Activated T-cell treated with anti-CD3 and anti-CD28 coated beads, Interleukin-2, amount 50 U/mL, for 72 hours (primary cell): ENCODE data around the gene RSKR. TPM values are rescaled to one million over a fixed set of nuclear protein-coding genes. Genes with fewer than 3 reads are reported as not detected.
"Not testable (repeated sequence)": the region's sequence is repeated elsewhere in the genome, so short reads cannot be mapped to it uniquely, and the experiment has no call there.

Experiments used
- ATAC-seq, 2 donors: fragments of 150-1000 bp; cut with Tn5 transposase; replicated peaks in 1 of 2; 2 replicates each; pipeline ENCODE4 v1.10.0; 2021; ENCODE audit warnings: moderate library complexity in 2 of 2, mild to moderate bottlenecking in 1 of 2
- DNase-seq, 2 donors: peaks; one replicate each; pipeline ENCODE4 v3.0.0; 2021 to 2022; ENCODE audit warnings: mixed read lengths in 1 of 2
- H3K27ac Mint-ChIP-seq: one replicate; pipeline ENCODE4 v1.8.0; 2022; ENCODE audit warnings: mild to moderate bottlenecking, moderate library complexity, mixed read lengths
- H3K27me3 Mint-ChIP-seq: one replicate; pipeline ENCODE4 v1.8.0; 2022; ENCODE audit warnings: low read depth, mixed read lengths
- H3K36me3 Mint-ChIP-seq, 2 donors: one replicate each; pipeline ENCODE4 v1.8.0; 2022; ENCODE audit warnings: mixed read lengths in 2 of 2, mild to moderate bottlenecking in 1 of 2; ENCODE audit not compliant: insufficient read depth in 2 of 2
- H3K4me1 Mint-ChIP-seq: one replicate; pipeline ENCODE4 v1.8.0; 2022; ENCODE audit warnings: low read depth, mixed read lengths
- H3K4me3 Mint-ChIP-seq, 2 donors: one replicate each; pipeline ENCODE4 v1.8.0; 2022; ENCODE audit warnings: mild to moderate bottlenecking in 2 of 2, mixed read lengths in 2 of 2, moderate library complexity in 2 of 2
- H3K9me3 Mint-ChIP-seq, 2 donors: one replicate each; pipeline ENCODE4 v1.8.0; 2022; ENCODE audit warnings: mixed read lengths in 2 of 2
- total RNA-seq, 2 donors: library from RNA; stranded (reverse); gene quantifications; one replicate each; pipeline ENCODE4 v1.2.3, GENCODE V29; 2022

Gene RSKR, protein sequence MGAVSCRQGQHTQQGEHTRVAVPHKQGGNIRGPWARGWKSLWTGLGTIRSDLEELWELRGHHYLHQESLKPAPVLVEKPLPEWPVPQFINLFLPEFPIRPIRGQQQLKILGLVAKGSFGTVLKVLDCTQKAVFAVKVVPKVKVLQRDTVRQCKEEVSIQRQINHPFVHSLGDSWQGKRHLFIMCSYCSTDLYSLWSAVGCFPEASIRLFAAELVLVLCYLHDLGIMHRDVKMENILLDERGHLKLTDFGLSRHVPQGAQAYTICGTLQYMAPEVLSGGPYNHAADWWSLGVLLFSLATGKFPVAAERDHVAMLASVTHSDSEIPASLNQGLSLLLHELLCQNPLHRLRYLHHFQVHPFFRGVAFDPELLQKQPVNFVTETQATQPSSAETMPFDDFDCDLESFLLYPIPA
- total RNA-seq, result 10 to 100 TPM; 25.1 to 33.4 TPM

DNA sequence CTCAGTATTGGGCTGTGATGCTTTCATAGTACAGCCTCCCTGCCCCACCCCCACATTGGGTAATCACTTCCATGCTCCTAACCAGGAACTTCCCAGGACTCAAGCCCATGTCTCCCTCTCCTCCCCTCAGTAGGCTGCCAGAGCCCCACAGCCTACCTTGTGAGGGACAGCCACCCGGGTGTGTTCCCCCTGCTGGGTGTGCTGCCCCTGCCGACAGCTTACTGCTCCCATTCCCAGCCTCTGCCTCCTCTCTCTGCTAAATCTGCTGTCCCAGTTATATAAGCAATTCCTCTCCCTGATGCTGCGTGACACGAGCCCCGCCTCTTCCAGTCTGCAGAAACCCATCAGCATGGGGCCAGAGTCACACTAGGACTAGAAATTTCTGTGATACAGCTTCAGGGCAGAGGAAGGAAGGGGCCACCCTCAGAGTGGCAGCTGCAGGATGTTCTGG, at the start of gene RSKR:
TSS of gene RSKR (minus strand) at position 255 of the 451 bp plus-strand sequence. CDS start at position 231, 24 bp downstream.
- no peak within 1 kb of the TSS for H3K4me3 Mint-ChIP-seq
- H3K36me3 Mint-ChIP-seq, result peaks cover 6 to 26% of the 10 kb centered on the region in 2 donors
- H3K4me1 Mint-ChIP-seq, result peaks cover 4% of the 10 kb centered on the region
- DNase-seq (no peak), ATAC-seq (no peak)
- H3K27me3 Mint-ChIP-seq, result no peaks in the 10 kb centered on the region
- H3K27ac Mint-ChIP-seq, result no peak within 1 kb of the TSS
- no peaks in the 10 kb centered on the region for H3K9me3 Mint-ChIP-seq

DNA sequence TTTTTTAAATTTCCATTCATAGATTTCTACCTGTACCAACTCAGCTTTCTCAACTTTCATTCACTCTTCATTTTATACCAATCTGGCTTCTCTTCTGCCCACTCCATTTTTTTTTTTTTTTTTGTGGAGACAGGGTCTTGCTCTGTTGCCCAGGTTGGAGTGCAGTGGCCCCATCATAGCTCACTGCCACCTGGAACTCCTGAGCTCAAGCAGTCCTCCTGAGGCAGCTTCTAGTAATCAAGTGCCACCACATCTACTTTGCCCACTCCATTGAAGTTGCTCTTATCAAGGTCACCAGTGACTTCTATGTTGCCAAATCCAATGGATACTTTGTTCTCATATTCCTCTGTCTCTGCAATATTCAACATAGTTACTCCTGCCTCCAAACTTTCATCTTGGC, 49.7 kb upstream of the RSKR start:
- no peak for DNase-seq
- ATAC-seq, result no peak
- Mint-ChIP-seq H3K27ac (peak overlapping the region; percentile 99), H3K36me3 (peaks cover 8 to 19% of the 10 kb centered on the region in 2 donors), H3K4me3 (peak overlapping the region; percentile 92 to 95), H3K27me3 (no peaks in the 10 kb centered on the region), H3K4me1 (peaks cover 64% of the 10 kb centered on the region), H3K9me3 (no peaks in the 10 kb centered on the region)

DNA sequence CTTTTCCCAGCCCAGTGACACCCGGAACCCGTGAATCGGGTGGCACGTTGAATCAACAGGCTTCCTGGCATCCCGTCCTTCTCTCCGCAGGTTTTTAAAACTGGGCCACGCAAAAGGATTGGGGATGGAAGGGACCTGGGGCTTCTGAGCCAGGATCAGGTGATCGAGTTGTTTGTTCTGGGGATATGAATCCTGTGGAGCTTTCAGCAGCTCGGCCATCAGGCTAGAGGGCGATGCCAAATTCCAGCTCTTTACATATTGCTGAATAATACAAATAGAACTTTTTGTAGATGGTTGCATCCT, 48.5 kb upstream of the RSKR start:
- no peak for ATAC-seq
- Mint-ChIP-seq H3K4me3 (peak overlapping the region; percentile 92 to 95), H3K4me1 (peaks cover 52% of the 10 kb centered on the region), H3K27ac (peak overlapping the region; percentile 99), H3K9me3 (no peaks in the 10 kb centered on the region), H3K27me3 (no peaks in the 10 kb centered on the region), H3K36me3 (peaks cover 8 to 19% of the 10 kb centered on the region in 2 donors)
- DNase-seq, result no peak

DNA sequence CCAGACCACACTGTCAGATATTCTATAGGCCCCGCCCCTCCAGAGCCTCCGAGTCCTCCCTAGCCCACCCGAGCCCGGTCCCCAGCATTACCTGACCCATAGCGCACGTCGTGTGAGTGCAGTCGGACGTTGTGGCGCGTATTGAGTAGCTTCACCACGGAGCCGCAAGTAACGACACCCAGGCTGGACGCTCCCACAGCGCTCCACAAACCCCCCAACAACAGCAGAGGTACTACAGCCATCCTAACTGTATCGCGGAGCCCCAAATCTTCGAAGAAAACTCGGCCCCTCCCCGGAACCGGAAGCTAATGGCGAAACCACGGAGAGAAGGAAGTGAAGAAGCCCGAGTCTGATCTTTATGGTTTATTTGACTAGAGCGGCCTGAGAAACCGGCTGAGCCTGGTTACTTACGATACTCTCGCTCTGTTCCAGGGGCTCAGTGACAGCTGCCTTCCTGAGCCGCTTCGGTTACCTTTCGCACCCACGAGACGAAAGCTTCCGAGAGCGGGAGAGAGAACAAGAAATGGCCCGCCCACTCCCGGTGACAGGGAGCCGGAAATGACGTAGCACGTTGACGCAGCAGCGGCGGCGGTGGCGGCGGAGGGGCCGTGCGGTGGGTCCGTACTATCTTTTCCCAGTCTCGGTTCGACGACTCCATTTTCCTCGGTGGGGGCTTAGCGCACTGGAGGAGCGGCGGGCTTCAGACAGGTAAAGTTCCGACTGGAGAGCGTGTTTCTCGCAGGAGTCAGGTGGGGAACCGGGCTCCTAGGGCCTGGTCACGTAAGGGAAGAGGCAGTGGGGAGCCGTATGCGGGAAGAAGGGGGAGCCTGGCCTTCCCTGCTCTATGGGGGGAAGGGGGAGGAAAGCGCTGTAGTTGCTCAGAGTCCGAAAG, 47.9 kb upstream of the RSKR start, which contains the start of the genes SDF2 and SUPT6H:
TSS of gene SDF2 (minus strand) at position 272 of the 892 bp plus-strand sequence. CDS start at position 242, 30 bp downstream.
TSS of gene SUPT6H (plus strand) at position 571 of the 892 bp plus-strand sequence. CDS start 11,197 bp downstream, outside the sequence.
- peak within 1 kb of the TSS; percentile 99 for H3K27ac Mint-ChIP-seq
- ATAC-seq, result peak; percentile 90 to 91
- H3K9me3 Mint-ChIP-seq, result no peaks in the 10 kb centered on the region
- H3K36me3 Mint-ChIP-seq, result peaks cover 8 to 19% of the 10 kb centered on the region in 2 donors
- peaks cover 51% of the 10 kb centered on the region for H3K4me1 Mint-ChIP-seq
- H3K27me3 Mint-ChIP-seq, result no peaks in the 10 kb centered on the region
- peak; percentile 96 to 97 for DNase-seq
- H3K4me3 Mint-ChIP-seq, result peak within 1 kb of the TSS; percentile 92 to 95

DNA sequence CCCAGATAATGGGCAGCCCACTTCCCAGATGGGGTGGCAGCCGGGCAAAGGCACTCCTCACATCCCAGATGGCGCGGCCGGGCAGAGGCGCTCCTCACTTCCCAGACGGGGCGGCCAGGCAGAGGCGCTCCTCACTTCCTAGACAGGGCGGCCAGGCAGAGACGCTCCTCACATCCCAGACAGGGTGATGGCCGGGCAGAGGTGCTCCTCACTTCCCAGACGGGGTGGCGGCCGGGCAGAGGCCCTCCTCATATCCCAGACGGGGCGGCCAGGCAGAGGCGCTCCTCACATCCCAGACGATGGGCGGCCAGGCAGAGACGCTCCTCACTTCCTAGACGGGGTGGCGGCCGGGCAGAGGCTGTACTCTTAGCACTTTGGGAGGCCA, 45.5 kb upstream of the RSKR start:
- not testable (repeated sequence) for H3K9me3 Mint-ChIP-seq, H3K4me3 Mint-ChIP-seq, H3K27me3 Mint-ChIP-seq, DNase-seq, H3K27ac Mint-ChIP-seq, ATAC-seq
- peaks cover 34% of the 10 kb centered on the region for H3K4me1 Mint-ChIP-seq
- peaks cover 4 to 14% of the 10 kb centered on the region in 2 donors for H3K36me3 Mint-ChIP-seq

DNA sequence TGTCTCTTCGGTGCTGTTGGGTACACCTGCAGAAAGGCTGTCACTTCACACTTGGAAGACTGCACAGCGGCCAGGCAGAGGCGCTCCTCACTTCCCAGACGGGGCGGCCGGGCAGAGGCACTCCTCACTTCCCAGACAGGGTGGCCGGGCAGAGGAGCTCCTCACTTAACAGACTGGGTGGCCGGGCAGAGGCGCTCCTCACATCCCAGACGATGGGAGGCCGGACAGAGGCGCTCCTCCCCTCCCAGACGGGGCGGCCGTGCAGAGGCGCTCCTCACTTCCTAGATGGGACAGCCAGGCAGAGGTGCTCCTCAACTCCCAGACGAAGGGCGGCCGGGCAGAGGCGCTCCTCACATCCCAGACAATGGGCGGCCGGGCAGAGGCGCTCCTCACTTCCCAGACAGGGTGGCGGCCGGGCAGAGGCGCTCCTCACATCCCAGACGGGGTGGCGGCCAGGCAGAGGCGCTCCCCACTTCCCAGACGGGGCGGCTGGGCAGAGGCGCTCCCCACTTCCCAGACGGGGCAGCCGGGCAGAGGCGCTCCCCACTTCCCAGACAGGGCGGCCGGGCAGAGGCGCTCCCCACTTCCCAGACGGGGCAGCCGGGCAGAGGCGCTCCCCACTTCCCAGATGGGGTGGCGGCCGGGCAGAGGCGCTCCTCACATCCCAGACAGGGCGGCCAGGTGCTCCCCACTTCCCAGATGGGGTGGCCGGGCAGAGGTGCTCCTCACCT, 44.9 kb upstream of the RSKR start:
- not testable (repeated sequence) for H3K4me3 Mint-ChIP-seq, DNase-seq, H3K27ac Mint-ChIP-seq, H3K27me3 Mint-ChIP-seq, ATAC-seq, H3K9me3 Mint-ChIP-seq
- peaks cover 29% of the 10 kb centered on the region for H3K4me1 Mint-ChIP-seq
- H3K36me3 Mint-ChIP-seq, result peaks cover 4 to 14% of the 10 kb centered on the region in 2 donors

DNA sequence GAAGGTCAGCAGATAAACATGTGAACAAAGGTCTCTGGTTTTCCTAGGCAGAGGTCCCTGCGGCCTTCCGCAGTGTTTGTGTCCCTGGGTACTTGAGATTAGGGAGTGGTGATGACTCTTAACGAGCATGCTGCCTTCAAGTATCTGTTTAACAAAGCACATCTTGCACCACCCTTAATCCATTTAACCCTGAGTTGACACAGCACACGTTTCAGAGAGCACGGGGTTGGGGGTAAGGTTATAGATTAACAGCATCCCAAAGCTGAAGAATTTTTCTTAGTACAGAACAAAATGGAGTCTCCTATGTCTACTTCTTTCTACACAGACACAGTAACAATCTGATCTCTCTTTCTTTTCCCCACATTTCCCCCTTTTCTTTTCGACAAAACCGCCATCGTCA, 44.4 kb upstream of the RSKR start:
- peaks cover 4 to 11% of the 10 kb centered on the region in 2 donors for H3K36me3 Mint-ChIP-seq
- not testable (repeated sequence) for H3K4me3 Mint-ChIP-seq, ATAC-seq, DNase-seq, H3K9me3 Mint-ChIP-seq, H3K27ac Mint-ChIP-seq, H3K27me3 Mint-ChIP-seq
- peaks cover 23% of the 10 kb centered on the region for H3K4me1 Mint-ChIP-seq

DNA sequence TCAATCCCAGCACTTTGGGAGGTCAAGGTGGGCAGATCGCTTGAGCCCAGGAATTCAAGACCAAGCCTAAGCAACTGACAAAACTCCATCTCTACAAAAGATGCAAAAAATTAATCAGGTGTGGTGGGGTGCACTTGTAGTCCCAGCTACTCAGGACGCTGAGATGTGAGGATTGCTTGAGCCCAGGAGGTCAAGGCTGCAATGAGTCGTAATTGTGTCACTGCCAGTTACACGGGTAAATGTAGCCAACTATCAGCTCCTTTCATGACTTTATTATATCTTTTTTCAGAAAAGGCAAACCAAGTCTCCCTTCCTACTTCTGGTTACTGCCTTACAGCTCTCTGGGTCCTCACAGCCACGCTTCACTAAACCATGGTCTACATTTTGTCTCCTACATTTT, 43.8 kb upstream of the RSKR start:
- Mint-ChIP-seq H3K27ac (no peak overlapping the region), H3K9me3 (no peaks in the 10 kb centered on the region), H3K4me1 (peaks cover 17% of the 10 kb centered on the region), H3K36me3 (peaks cover 4 to 11% of the 10 kb centered on the region in 2 donors), H3K4me3 (no peak overlapping the region), H3K27me3 (no peaks in the 10 kb centered on the region)
- ATAC-seq (no peak), DNase-seq (no peak)

DNA sequence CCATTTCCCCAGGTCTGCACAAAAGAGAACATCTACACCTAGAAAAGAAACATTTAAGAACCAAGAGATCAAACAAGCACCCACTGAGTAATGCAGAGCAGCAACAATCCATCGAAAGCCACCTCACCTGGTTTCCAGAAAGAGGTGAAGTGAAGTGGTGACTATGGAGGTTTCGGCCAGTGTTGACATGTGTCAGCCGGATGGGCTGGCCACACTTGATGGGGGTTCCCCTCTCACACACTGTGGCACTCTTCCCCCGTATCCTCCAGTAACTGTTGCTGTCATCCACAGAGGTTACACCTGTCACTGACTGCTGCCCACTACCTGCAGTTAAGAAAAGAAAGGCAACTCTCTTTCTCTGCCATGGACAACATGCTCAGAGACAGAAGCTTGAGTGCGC, 41.2 kb upstream of the RSKR start:
- no peak overlapping the region for H3K27ac Mint-ChIP-seq
- H3K4me3 Mint-ChIP-seq, result no peak overlapping the region
- peaks cover 4% of the 10 kb centered on the region for H3K4me1 Mint-ChIP-seq
- no peaks in the 10 kb centered on the region for H3K27me3 Mint-ChIP-seq
- DNase-seq (no peak), ATAC-seq (peak in 1 of 2 donors; percentile 61)
- no peaks in the 10 kb centered on the region for H3K9me3 Mint-ChIP-seq
- H3K36me3 Mint-ChIP-seq, result peaks cover 0 to 8% of the 10 kb centered on the region in 2 donors

DNA sequence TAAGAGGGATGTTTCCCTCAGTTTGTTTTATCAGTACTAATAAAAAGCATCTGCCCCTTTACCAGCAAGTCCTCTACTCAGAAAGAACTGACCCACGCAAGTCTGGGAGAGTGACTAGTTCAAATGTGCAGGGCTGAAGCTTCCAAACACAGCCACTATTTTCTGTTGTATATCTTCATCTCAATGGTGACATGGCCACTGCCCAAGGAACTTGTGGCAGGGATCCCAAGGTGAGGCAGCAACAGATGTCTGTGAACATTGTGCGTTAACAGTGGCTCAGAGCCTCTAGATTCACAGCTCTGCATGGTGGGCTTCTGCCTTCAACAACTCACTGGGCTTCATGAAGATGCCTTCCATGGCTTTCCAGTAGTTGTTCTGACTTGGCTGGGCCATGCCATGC, 34.7 kb upstream of the RSKR start:
- Mint-ChIP-seq H3K4me3 (no peak overlapping the region), H3K27ac (no peak overlapping the region), H3K27me3 (no peaks in the 10 kb centered on the region), H3K4me1 (peaks cover 31% of the 10 kb centered on the region), H3K9me3 (no peaks in the 10 kb centered on the region), H3K36me3 (peaks cover 4 to 7% of the 10 kb centered on the region in 2 donors)
- DNase-seq (no peak), ATAC-seq (no peak)

DNA sequence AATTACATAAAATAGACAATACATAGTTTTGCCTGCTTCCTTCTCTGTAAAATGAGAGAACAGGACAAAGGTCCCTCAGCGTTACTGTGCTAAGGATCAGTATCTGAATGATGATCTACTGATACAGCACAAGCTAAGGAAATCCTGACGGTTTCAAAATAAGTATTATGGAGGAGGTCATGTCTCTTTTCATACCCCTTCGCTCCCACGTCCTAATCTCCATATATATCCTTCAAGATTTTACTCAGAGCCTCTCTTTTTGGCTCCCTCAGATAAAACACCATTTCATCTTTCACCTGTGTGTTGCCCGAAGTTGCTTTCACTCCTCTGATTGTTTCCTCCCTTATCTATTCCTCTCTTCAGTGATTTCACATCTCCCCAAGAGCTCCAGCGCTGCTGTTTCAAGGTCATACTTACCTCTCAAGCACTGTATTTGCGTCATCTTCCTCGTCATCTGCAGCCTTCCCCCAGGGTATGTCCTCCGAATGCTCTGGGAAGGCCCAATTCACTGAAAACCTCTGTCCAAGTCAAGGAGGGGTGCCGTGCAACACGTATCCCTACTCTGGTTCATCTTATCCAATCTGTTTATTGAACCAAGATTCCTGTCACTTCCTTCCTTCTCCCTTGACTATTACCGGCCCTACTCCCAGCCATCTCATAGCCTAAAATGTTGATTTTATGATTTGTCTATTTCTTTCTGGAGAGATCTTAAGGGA, 32.2 kb upstream of the RSKR start:
- H3K36me3 Mint-ChIP-seq, result peaks cover 4 to 16% of the 10 kb centered on the region in 2 donors
- H3K27me3 Mint-ChIP-seq, result no peaks in the 10 kb centered on the region
- peak overlapping the region; percentile 86 to 91 for H3K4me3 Mint-ChIP-seq
- no peaks in the 10 kb centered on the region for H3K9me3 Mint-ChIP-seq
- peak overlapping the region; percentile 50 for H3K27ac Mint-ChIP-seq
- ATAC-seq (no peak), DNase-seq (peak in 1 of 2 donors; percentile 8)
- H3K4me1 Mint-ChIP-seq, result peaks cover 48% of the 10 kb centered on the region

DNA sequence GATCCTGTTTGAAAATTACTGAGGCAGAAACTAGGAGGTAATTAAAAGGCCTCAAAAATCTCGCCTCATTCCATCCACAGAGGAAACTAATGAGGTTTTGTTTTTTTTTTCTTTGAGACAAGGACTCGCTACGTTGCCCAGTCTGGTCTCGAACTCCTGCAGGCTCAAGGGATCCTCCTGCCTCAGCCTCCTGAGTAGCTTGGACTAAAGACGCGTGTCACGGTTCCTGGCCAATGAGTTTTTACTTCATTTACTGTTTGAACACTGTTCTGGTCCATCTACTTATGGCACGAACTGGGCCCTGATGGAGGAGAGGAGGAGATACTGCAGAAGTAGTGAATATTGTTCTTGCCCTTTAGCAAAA, 31.6 kb upstream of the RSKR start:
- DNase-seq (no peak), ATAC-seq (no peak)
- H3K4me3 Mint-ChIP-seq, result peak overlapping the region; percentile 86 to 91
- no peaks in the 10 kb centered on the region for H3K27me3 Mint-ChIP-seq
- H3K36me3 Mint-ChIP-seq, result peaks cover 4 to 17% of the 10 kb centered on the region in 2 donors
- H3K4me1 Mint-ChIP-seq, result peaks cover 48% of the 10 kb centered on the region
- H3K9me3 Mint-ChIP-seq, result no peaks in the 10 kb centered on the region
- peak overlapping the region; percentile 50 for H3K27ac Mint-ChIP-seq
